ENCODE measurements around the gene CTDSP1. TPM values are rescaled to one million over a fixed set of nuclear protein-coding genes. Genes with fewer than 3 reads are reported as not detected.
A peak's percentile ranks its signal among the peaks of the same experiment; 100 is the strongest.

Gene CTDSP1
- total and polyA plus RNA-seq, 2 donors (not counting 1 experiment from before 2014, with no cell fraction given): 99.8 to 207 TPM

GRCh38 chr2:218402911-218403411 is 3.3 kb downstream of the CTDSP1 start:
- no peak for TF ChIP-seq CTCF (IDR thresholded peaks at IDR 0.05)
- no peak for TF ChIP-seq EZH2 (IDR thresholded peaks at IDR 0.05; ENCODE audit: borderline replicate concordance, insufficient read depth, low read depth, low read length, poor library complexity, severe bottlenecking)
- Histone ChIP-seq H3K9me3 (ENCODE audit: control extremely low read depth in 1 of 3, control insufficient read depth in 2 of 3, insufficient read depth in 1 of 3, low read length in 2 of 3) (peaks cover 0 to 3% (median 0%) of the 10 kb centered on the region in 3 donors), H4K20me1 (ENCODE audit: control insufficient read depth, insufficient read depth, low read length, poor library complexity, severe bottlenecking) (peaks cover 39% of the 10 kb centered on the region), H3K36me3 (replicated peaks in 1 of 2; ENCODE audit: control extremely low read depth in 1 of 2, control insufficient read depth in 1 of 2, extremely low read depth in 1 of 2, insufficient read depth in 2 of 2, low read length in 1 of 2) (peaks cover 2 to 33% of the 10 kb centered on the region in 2 experiments), H3K27ac (ENCODE audit: low read length in 2 of 2) (no peak overlapping the region), H3K9ac (ENCODE audit: low read length) (no peak overlapping the region), H2AFZ (ENCODE audit: insufficient read depth, low read depth, low read length, poor library complexity, severe bottlenecking) (no peak overlapping the region), H3K4me3 (ENCODE audit: control extremely low read depth in 1 of 5, extremely low read depth in 1 of 5, insufficient read depth in 1 of 5, low read depth in 2 of 5, low read length in 4 of 5) (no peak overlapping the region), H3K27me3 (replicated peaks in 1 of 4; ENCODE audit: control extremely low read depth in 1 of 4, control insufficient read depth in 3 of 4, insufficient read depth in 4 of 4, low read length in 3 of 4) (no peaks in the 10 kb centered on the region), H3K4me2 (replicated peaks; ENCODE audit: low read depth, low read length, poor library complexity, severe bottlenecking) (no peak overlapping the region), H3K4me1 (ENCODE audit: control insufficient read depth in 2 of 2, insufficient read depth in 2 of 2, low read length in 2 of 2) (peaks cover 44 to 67% of the 10 kb centered on the region in 2 donors), H3K79me2 (ENCODE audit: control insufficient read depth, insufficient read depth, low read length) (peaks cover 20% of the 10 kb centered on the region)
- 93% methylated on average over 24 of the region's 26 CpGs for WGBS (ENCODE audit: insufficient coverage)
- Mint-ChIP-seq H3K27me3 (no peaks in the 10 kb centered on the region), H3K27ac (no peak overlapping the region), H3K4me1 (peaks cover 61% of the 10 kb centered on the region), H3K4me3 (peak overlapping the region; percentile 39), H3K9me3 (ENCODE audit: insufficient read depth) (no peaks in the 10 kb centered on the region)
- intact Hi-C loops (cut with micrococcal nuclease): no loop called here
- CTCF ChIA-PET: no interaction called here
- ATAC-seq (ENCODE audit: low read depth) (no peak), DNase-seq (no peak)
- POLR2A ChIA-PET: no interaction called here

GRCh38 chr2:218403810-218404209 is 4.1 kb downstream of the CTDSP1 start:
- Mint-ChIP-seq H3K4me3 (peak overlapping the region; percentile 39), H3K4me1 (peaks cover 58% of the 10 kb centered on the region), H3K27ac (no peak overlapping the region), H3K9me3 (ENCODE audit: insufficient read depth) (no peaks in the 10 kb centered on the region), H3K27me3 (no peaks in the 10 kb centered on the region)
- Histone ChIP-seq H3K9ac (ENCODE audit: low read length) (no peak overlapping the region), H3K4me2 (replicated peaks; ENCODE audit: low read depth, low read length, poor library complexity, severe bottlenecking) (no peak overlapping the region), H3K27ac (ENCODE audit: low read length in 2 of 2) (no peak overlapping the region), H4K20me1 (ENCODE audit: control insufficient read depth, insufficient read depth, low read length, poor library complexity, severe bottlenecking) (peaks cover 39% of the 10 kb centered on the region), H2AFZ (ENCODE audit: insufficient read depth, low read depth, low read length, poor library complexity, severe bottlenecking) (no peak overlapping the region), H3K9me3 (ENCODE audit: control extremely low read depth in 1 of 3, control insufficient read depth in 2 of 3, insufficient read depth in 1 of 3, low read length in 2 of 3) (no peaks in the 10 kb centered on the region), H3K4me1 (ENCODE audit: control insufficient read depth in 2 of 2, insufficient read depth in 2 of 2, low read length in 2 of 2) (peaks cover 39 to 60% of the 10 kb centered on the region in 2 donors), H3K4me3 (ENCODE audit: control extremely low read depth in 1 of 5, extremely low read depth in 1 of 5, insufficient read depth in 1 of 5, low read depth in 2 of 5, low read length in 4 of 5) (no peak overlapping the region), H3K27me3 (replicated peaks in 1 of 4; ENCODE audit: control extremely low read depth in 1 of 4, control insufficient read depth in 3 of 4, insufficient read depth in 4 of 4, low read length in 3 of 4) (no peaks in the 10 kb centered on the region), H3K36me3 (replicated peaks in 1 of 2; ENCODE audit: control extremely low read depth in 1 of 2, control insufficient read depth in 1 of 2, extremely low read depth in 1 of 2, insufficient read depth in 2 of 2, low read length in 1 of 2) (peaks cover 2 to 33% of the 10 kb centered on the region in 2 experiments), H3K79me2 (ENCODE audit: control insufficient read depth, insufficient read depth, low read length) (peaks cover 20% of the 10 kb centered on the region)
- TF ChIP-seq CTCF (IDR thresholded peaks at IDR 0.05): no peak
- TF ChIP-seq EZH2 (IDR thresholded peaks at IDR 0.05; ENCODE audit: borderline replicate concordance, insufficient read depth, low read depth, low read length, poor library complexity, severe bottlenecking): no peak
- WGBS (ENCODE audit: insufficient coverage): 61% methylated on average over 4 of the region's 7 CpGs
- intact Hi-C loops (cut with micrococcal nuclease): no loop called here
- CTCF ChIA-PET: interaction anchor here (2.1 kb wide), 1 partner anchor 8 kb away, joined by 9 read pairs; no protein-coding TSS in a partner anchor
- ATAC-seq (ENCODE audit: low read depth) (no peak), DNase-seq (no peak)
- POLR2A ChIA-PET: interaction anchor here (0.7 kb wide), 1 partner anchor 8 kb away, joined by 4 read pairs; no protein-coding TSS in a partner anchor

Measured in B cell (primary cell).